ENCODE measurements around the gene GOLGA6L6.
"Not testable (repeated sequence)": the region's sequence is repeated elsewhere in the genome, so short reads cannot be mapped to it uniquely, and the experiment has no call there.

DNA sequence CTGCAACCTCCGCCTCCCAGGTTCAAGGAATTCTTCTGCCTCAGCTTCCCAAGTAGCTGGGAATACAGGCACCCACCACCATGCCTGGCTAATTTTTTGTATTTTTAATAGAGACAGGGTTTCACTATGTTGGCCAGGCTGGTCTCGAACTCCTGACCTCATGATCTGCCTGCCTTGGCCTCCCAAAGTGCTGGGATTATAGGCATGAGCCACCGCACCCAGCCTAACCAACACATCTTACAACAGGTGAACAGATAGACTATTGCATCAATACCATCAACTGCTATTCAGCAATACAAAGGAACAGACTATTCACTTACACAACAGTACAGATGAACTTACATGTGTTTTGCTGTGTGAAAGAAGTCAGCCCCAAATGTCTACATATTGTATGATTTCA is 45.2 kb upstream of the GOLGA6L6 start:
- TF ChIP-seq POLR2AphosphoS5, POLR2A (IDR thresholded peaks at IDR 0.05; ENCODE audit: low read depth, low read length): not testable (repeated sequence)
